ENCODE results near the gene TRPM8.

Gene TRPM8

DNA sequence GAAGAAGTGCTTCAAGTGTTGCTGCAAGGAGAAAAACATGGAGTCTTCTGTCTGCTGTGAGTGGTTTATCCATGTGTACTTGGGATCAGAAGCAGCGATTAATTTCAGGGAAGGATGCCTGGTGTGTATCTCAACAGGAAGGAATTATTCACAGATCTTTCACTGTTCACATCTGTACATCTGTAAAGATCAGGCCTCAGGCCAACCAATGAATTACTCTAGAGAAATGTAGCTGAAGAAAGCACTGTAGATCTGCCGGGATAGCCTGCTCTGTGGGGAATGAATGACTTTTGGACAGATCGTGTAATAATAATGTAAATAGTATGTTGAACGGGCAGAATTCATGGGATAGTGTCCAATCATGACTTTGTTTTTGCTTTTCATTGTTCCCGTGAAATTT, 79.3 kb downstream of the TRPM8 start:
- DNase-seq (ENCODE audit: extremely low read depth in 1 of 2, low read depth in 1 of 2), result no peak

DNA sequence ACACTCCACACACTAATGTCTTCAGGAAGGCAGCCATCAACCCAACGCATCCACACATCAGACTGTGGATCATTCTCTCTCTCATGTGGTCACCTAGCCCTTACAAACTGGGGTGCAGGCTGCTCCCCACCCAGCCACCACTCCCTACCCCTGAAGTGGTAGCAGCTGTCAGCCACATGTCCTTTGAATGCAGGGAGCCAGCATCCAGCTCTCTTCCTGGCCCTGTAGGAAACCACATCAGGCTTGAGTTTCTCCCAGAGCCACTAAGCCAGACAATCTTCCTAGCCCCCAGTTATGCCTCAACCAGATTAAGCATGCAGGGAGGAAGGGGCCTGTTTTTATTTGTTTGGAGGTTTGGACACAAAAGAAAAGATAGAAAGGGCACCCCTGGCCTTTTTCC, 80.5 kb downstream of the TRPM8 start:
- no peak for DNase-seq (ENCODE audit: extremely low read depth in 1 of 2, low read depth in 1 of 2)

DNA sequence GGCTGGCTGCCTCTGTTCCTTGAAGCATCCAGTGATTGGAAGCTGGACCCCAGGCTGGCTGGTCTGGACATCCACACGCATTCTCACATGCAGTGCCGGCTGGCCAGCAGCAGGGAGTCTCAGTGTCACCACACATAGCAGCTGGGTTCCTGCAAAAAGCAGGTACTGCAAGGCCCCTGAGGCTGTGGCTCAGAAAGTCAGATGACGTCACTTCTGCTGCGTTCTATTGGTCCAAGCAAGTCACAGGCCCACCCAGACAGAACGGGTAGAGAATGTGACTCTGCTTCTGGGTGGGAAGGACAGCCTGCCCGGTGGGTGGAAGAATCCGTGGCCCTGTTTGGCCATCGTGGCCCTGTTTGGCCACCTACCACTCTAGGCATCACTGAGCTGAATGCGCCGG, 82.0 kb downstream of the TRPM8 start:
- DNase-seq (ENCODE audit: extremely low read depth in 1 of 2, low read depth in 1 of 2), result no peak

DNA sequence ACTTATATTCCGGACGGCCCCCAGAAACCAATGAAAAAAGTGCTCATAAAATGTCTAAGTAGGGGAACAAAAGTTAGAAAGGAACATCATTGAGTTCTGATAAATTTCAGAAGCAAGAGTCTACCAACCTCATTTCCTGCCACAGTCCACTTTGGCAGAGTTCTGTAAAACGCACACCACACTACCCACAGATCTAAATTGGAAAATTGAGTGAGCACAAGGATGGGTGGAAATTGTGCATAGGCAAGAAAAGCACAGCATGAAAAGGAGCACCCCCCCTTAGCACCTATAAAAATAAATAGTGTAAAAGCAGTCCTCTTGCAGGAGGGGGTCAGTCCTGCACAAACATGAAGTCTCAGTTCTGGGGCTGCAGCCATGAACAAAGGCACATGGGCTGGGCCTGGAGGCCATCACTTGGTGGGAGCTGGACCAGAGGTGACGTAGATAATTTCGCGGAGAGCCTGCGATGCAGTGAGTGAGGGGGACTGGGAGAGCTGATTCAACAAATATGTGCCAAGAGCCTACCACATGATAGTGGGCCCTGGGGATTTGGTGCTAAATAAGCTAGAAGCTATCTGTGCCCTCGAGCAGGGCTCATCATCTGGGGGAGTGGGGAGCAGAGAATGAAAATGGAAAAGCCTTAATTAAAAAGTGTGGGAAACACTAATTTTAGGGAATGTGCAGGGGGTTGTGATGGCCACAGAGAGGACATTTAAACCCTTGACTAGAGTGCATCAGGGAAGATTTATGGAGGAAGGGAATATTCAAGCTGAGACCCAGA, 84.4 kb downstream of the TRPM8 start:
- DNase-seq (ENCODE audit: extremely low read depth in 1 of 2, low read depth in 1 of 2), result no peak

DNA sequence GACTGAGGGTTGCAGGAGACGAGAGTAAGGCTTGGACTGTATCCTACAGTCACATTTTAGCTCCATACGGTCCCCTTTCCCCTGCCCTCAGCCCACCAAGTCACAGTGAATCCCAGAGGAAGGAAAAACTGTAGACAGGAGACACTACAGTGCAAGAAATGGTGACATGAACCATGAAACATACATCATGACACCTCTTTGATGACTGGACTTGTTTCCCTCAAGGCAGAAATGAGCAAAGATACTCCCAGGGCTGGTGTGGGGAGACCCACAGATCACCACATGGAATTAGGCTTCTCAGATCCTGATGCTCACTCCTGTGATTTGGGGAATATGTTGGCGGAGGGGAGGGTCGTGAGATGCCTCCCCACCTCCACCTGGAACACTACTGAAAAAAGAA, 85.1 kb downstream of the TRPM8 start:
- no peak for DNase-seq (ENCODE audit: extremely low read depth in 1 of 2, low read depth in 1 of 2)

DNA sequence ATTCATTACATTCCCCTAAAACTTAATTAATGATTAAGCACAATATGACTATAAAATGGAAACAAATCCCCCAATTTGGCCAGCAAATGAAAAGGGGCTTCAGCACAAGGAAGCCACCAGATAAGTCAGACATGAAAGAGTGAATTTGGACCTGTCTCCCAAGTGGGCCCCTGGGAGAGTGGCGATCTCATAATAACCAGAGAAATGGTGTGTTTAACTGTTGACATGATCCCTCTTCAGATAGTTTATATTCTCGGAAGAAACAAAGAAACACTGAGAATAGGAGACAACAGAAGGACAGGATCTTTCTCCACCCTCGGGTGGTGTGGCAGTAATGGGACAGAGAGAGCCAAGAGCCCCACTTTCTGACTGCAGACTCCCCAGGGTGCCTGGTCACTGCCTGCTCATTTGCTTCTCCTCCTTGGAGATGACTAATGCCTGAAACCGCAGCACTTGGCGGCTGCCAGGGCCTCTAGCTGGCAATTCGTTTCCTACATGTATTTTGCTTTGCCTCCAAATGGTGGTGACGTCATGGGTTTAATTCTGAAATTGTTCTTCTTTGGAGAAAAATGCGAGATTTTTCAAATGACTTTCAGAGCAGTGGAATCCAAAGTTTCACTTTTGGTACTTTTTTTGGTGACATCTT, 86.9 kb downstream of the TRPM8 start:
- no peak for DNase-seq (ENCODE audit: extremely low read depth in 1 of 2, low read depth in 1 of 2)

DNA sequence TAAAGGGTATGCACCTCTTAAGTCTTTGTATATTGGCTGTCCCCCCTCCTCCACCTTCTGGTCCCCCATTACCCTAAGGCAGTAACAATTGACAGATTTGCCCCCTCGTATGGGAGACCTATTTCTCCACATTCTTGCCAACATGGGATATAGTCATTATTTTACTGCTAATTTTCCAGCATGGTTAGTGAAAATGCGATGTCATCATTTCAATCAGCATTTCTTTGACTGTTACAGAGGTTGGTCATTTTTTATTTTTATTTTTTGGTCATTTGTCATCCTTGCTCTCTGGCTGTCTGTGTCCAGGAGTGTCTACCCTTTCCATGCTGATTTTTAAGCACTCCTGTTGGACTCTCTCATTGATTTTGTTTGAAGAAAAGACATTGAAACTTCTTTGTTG, 88.0 kb downstream of the TRPM8 start:
- DNase-seq (ENCODE audit: extremely low read depth in 1 of 2, low read depth in 1 of 2), result no peak

DNA sequence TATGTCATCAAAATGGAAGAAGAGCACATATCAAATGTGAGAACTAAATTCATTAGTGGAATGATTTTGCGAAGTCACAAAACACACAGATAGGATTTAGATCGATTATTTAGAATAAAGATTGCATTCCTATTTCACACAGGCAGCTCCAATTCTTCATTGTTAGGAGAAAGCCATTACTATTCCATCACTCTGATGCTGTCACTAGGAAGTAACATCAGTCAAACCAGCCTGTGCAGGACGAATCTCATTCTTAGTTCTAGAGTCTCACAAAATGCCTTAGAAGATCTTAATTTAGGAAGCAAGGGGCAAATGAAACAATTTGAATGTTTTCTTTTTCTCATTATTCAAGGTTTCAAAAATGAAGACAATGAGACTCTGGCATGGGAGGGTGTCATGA, 89.3 kb downstream of the TRPM8 start:
- DNase-seq (ENCODE audit: extremely low read depth in 1 of 2, low read depth in 1 of 2), result no peak

DNA sequence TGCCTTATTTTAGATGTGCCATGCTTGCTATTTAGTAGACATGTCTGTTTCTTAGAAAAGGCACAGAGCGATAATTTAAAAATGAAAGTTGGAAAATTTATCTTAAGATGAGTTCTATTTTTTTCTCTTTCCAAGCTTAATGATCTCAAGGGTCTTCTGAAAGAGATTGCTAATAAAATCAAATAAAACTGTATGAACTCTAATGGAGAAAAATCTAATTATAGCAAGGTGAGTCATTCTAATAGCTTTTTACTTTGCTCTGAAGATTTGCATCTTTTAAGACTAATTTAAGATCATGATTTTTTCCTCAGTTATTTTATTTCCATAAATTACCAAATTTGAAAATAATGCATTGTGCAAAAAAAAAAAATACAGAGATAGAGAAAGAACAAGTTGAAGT, 97.3 kb downstream of the TRPM8 start:
- no peak for DNase-seq (ENCODE audit: extremely low read depth in 1 of 2, low read depth in 1 of 2)

DNA sequence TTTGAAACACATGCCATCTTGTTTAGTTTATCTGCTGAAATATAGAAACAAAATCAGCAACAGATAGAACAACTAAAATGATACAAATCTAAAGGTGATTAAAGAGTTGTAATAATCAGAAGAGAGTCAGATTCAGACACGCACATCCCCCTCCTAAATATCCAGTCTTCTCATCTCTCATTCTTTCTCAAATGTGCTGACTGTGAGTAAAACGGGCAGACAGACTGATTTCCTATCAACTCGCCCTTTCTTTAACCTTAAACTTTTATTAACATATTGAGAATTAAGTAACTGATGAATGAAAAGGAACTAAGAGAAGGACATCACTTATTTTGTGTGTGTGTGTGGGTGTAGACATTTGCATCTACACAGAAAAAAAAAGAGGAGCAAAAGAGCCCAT, 98.7 kb downstream of the TRPM8 start:
- DNase-seq (ENCODE audit: extremely low read depth in 1 of 2, low read depth in 1 of 2), result no peak

DNA sequence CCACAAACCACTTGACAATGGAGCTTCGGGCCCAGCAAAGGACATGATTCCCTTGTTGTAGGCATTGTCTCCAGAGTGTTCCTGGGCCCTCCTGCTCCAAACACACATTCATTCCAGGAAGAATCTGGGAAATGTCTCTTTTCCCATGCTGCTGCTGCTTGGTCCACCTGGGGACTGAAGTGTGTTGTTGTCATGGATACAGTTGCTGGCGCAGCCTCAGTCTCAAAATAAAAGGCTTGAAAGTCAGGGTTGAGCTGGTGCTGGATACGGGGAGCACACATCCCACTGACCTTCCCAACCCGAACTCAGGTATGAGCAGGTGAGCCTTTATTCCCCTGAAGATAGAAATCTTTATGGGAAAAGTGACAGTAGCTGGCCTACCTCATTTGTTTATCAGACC, 102.7 kb downstream of the TRPM8 start:
- no peak for DNase-seq (ENCODE audit: extremely low read depth in 1 of 2, low read depth in 1 of 2)

DNA sequence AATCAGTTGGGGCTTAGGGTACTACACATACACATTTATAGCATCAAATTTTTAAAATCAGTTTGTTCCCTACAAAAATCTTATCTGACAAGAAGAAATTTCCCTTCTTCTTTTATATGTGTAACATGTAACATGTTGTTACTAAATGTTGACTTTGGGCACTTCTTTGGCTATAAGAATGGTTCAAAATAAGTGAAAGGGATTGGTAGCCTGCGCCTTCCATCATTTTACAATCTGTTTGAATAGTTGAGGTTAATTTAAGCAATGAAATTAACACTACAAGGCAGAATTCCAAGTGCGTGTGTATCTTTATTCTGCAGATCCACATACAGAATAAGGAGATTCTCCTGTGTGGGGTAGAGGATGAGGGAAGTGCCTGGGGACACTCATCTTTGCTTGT, 103.2 kb downstream of the TRPM8 start:
- no peak for DNase-seq (ENCODE audit: extremely low read depth in 1 of 2, low read depth in 1 of 2)

DNA sequence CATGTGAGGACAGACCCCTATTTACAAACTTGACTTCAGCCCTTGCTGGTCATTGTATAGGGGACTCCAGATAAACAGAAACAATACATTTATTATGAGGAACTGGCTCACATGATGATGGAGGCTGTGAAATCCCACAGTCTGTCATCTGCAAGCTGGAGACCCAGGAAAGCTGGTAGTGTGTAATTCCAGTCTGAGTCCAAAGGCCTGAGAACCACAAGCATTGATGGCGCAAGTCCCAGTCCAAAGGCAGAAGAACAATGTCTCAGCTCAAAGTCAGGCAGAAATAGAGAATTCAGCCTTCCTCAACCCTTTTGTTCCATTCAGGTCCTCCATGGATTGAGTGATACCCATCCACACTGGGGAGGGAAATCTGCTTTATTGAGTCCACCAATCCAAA, 105.3 kb downstream of the TRPM8 start:
- no peak for DNase-seq (ENCODE audit: extremely low read depth in 1 of 2, low read depth in 1 of 2)

DNA sequence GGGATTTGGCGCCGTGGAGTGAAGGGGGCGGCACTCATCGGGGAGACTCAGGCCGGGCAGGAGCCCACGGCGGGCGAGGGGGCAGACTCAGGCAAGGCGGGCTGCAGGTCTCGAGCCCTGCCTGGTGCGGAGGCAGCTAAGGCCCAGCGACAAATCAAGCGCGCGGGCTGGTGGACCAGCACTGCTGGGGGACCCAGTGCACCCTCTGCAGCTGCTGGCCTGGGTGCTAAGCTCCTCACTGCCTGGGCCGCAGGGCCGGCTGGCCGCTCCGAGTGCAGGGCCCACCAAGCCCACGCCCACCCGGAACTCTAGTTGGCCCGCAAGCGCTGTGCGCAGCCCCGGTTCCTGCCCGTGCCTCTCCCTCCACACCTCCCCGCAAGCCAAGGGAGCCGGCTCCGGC, 107.1 kb downstream of the TRPM8 start:
- no peak for DNase-seq (ENCODE audit: extremely low read depth in 1 of 2, low read depth in 1 of 2)

DNA sequence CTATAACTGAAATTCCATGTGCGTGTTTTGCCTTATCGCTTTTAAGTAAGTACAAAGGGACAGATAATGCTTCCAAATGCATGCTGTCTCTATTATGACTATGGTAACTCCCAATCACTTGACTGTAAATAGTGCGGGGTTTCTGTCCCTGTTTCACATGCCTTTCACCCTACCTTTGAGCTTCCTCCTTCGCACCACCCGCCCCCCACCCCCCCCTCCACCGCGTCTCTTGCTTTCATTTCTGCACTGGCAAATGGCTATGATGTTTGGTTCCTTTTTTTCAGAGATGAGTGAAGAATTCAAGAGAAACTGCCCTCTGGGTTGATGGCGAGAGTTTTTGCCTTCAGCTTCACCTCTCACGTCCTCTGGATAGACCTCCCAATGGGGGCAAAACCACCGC, 108.3 kb downstream of the TRPM8 start:
- DNase-seq (ENCODE audit: extremely low read depth in 1 of 2, low read depth in 1 of 2), result no peak

DNA sequence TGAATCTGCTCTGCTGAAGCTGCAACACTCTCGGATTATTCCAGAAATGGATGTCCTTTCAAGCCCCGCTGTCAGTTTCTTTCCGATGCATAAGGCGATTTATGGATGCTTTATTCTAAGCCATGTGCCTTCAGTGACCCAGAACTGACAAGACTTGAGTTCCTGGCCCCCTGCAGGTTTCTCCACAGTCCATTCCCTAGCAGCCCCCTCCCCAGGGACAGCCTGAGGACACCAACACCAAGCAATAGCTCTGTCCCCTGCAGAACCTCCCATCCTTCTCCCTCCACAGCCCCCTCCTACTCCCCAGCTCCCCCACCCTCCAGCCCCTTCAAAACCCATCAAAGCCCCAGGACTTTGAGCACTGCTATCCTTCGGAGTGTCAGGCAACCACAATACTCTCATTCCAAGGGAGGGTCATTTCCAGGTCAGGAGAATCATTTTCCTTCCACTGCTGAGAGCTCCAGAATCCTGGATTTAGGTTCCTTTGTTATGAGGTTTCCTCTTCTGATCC, 108.8 kb downstream of the TRPM8 start:
- DNase-seq (ENCODE audit: extremely low read depth in 1 of 2, low read depth in 1 of 2), result no peak

DNA sequence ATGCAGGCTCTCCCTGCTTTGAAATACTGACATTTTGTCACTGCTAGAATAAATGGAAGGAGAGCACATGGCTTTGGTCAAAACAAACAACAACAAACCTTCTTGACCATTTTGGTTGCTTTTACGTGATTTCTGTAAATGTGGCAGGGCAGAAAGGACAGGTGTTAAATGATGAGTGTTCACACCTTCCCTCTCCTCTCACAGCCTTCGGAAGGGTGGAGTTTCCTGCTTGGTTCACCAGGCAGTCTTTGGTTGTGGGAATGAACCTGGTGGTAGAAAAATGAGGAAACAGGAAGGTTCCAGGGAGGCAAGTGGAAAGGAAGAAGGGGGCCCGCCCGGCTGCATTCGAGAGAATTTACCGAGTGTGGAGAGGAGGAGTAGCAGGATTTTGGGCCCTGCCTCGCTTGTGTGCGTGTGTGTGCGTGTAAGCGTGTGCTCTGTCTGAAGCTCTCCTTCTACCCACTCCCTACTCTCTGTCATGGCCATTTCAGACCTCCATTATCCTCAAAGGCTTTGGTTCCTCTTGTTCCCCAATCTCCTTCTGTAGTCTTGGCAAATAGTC, 109.6 kb downstream of the TRPM8 start:
- no peak for DNase-seq (ENCODE audit: extremely low read depth in 1 of 2, low read depth in 1 of 2)

DNA sequence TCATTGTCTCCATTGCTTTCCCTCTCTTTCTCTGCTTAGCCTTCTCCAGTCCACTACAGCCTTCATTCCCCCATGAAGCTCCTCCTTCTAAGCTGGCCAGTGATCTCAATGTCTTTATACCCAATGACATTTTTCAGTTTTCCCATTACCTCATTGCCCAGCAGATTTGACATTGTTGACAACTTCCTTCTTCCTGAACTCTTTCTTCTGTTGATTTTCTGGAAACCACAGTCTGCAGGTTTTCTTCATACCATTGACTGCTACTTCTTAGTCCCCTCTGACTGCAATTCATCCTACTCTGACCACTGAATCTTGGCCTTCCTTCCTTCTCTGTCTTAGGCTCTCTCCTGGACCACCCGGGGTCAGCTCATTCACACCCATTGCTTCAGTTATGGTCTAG, 110.5 kb downstream of the TRPM8 start:
- no peak for DNase-seq (ENCODE audit: extremely low read depth in 1 of 2, low read depth in 1 of 2)

DNA sequence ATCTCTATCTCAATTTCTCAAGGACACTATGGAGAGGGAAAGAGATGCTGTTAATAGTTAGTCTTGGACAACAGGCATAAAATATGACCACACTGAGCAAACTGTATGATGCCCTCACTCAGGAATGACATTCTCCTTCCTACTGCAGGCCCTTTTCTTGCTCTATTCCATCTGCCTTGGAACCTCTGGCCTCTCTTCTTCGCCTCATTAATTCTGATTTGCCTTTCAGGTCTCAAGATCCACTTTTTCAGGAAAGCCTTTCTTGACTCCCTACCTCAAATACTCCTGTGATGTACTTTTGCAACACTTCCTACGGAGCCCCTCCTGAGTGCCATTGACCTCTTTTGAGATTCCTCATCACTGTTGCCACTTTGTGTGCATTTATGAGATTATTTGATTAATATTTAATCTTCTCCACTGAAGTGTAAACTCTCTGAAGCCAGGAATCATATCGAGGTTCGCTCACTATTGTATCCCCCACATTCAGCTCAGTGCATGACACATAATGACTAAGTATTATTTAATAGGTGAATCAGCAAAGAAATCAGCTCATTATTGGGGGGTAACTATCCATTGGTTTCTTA, 112.1 kb downstream of the TRPM8 start:
- no peak for DNase-seq (ENCODE audit: extremely low read depth in 1 of 2, low read depth in 1 of 2)

DNA sequence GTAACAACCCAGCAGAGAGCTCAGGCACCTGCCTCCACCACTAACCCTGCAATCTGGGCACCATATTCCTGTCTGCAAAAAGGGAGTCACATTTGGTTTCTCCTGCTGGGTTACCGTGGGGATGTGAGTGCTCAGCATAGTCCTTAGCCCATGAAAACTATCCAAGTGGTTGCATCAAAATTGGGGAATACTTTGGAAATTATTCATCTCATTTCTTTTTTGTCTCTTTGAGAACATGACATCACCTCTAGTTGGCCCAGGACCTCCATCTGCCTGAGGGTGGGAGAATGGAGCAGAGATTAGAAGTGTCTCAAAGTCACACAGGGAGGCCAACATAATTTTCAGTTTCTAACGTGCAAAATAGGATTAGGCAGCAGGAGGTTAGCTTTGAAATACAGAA, 114.0 kb downstream of the TRPM8 start:
- no peak for DNase-seq (ENCODE audit: extremely low read depth in 1 of 2, low read depth in 1 of 2)

DNA sequence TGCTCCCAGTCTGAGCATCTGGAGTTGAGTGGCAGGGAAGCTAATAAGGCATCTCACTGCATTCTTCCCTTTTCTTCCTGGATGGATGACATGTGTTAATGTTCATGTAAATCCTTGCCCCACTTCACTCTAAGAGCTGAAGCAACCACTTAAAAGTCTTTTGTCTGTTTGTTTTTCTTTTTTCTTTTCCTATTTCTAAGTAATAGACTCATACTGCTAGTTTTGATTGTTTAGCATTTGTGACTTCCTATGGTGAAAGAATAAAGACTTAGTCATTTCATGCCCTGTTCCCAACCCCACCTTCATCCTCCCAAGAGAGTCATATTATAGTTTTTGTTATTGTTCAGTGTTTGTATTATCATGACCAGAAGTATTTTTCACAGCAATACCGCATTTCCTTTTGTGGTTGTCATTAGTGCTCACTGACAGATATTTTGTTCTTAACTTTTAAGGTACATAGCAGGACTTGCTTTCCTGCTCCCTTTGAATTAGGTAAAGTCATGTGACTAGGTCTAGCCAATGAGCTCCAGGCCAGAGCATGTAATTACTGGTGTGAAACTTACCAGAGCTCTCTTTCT, 115.2 kb downstream of the TRPM8 start:
- DNase-seq (ENCODE audit: extremely low read depth in 1 of 2, low read depth in 1 of 2), result no peak

DNA sequence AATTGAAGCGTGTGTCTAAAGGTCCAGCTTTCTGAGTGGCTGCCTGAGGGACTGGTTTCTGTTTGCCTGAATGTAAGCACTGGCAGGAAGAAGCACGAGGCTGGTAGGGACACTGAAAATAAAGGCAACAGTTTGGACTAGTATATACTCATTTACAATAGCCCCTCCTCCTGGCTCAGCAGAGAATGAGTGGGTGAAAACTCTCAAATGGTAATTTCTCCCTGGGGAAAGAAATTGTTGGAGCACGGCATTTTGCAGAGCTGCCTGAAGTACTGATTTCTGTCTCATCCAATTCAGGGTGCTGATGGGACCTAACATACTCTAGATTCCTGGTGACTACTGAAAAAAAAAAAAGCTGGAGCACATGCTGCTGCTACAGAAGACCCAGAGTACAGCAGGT, 116.0 kb downstream of the TRPM8 start:
- no peak for DNase-seq (ENCODE audit: extremely low read depth in 1 of 2, low read depth in 1 of 2)

All from activated CD8-positive, alpha-beta memory T cell treated with anti-CD3 and anti-CD28 coated beads for 1 hour (primary cell).